Measurements from ENCODE around the gene ZNF335.
"Not testable (repeated sequence)": the region's sequence is repeated elsewhere in the genome, so short reads cannot be mapped to it uniquely, and the experiment has no call there.

Gene ZNF335

DNA sequence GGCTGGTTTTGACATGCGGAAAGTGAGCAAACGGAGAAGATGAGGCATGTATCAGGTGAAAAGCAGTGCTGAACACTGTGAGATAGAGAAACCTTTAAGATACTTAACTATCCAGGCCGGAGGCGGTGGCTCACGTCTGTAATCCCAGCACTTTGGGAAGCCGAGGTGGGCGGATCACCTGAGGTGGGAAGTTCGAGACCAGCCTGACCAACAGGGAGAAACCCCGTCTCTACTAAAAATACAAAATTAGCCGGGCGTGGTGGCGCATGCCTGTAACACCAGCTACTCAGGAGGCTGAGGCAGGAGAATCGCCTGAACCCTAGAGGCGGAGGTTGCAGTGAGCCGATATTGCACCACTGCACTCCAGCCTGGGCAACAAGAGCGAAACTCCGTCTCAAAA, 40.3 kb downstream of the ZNF335 start:
- not testable (repeated sequence) for H3K27me3 Mint-ChIP-seq; H3K36me3 Mint-ChIP-seq; H3K9me3 Mint-ChIP-seq; ATAC-seq (ENCODE audit: low read depth); H3K4me1 Mint-ChIP-seq; H3K27ac Mint-ChIP-seq; DNase-seq (ENCODE audit: low spot score in 2 of 2); H3K4me3 Mint-ChIP-seq

DNA sequence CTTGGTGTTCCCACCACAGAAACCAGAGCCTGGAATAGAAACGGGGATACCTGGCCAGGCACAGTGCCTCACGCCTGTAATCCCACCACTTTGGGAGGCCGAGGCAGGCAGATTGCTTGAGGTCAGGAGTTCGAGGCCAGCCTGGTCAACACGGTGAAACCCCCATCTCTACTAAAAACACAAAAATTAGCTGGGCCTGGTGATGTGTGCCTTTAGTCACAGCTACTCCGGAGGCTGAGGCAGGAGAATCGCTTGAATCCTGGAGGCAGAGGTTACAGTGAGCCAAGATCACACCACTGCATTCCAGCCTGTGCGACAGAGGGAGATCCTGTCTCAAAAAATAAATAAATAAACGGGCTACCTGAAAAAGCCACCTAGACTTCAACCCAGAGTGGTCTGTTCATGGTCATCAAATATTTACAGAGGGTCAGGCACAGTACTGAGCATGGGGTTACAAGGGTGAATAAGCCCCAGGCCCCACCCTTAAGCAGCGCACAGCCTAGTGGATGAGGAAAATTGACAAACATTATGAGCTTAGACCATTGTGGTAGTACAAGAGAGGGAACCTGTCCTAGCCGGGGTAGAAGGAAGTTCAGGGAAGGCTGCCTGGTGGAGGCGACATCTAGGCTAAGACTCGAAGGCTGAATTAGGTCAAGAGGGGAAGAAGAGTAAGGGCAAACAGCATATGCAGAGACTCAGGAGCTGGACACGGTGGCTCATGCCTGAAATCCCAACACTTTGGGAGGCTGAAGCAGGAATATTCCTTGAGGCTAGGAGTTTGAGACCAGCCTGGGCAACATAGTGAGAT, 44.7 kb downstream of the ZNF335 start:
- H3K4me3 Mint-ChIP-seq, result no peak overlapping the region
- ATAC-seq (ENCODE audit: low read depth) (no peak), DNase-seq (ENCODE audit: low spot score in 2 of 2) (no peak)
- no peaks in the 10 kb centered on the region for H3K27me3 Mint-ChIP-seq
- H3K27ac Mint-ChIP-seq, result no peak overlapping the region
- H3K36me3 Mint-ChIP-seq, result no peaks in the 10 kb centered on the region
- H3K4me1 Mint-ChIP-seq, result no peaks in the 10 kb centered on the region
- H3K9me3 Mint-ChIP-seq, result no peaks in the 10 kb centered on the region

DNA sequence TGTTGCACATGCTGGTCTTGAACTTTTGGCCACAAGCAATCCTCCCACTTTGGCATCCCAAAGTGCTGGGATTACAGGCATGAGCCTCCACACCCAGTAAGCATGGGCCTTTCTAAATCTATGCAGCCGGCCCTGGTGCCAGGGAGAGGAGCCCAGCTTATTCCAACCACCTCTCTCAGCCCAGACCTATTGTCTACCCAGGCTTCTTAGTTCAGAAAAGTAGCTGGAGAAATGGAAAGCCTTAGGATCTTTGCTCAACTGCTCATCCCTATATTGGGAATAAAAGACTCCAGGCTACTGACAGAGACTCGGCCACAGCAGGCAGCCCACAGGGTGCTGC, 45.3 kb downstream of the ZNF335 start:
- Mint-ChIP-seq H3K9me3 (no peaks in the 10 kb centered on the region), H3K4me3 (no peak overlapping the region), H3K36me3 (no peaks in the 10 kb centered on the region), H3K27me3 (peaks cover 1% of the 10 kb centered on the region), H3K4me1 (no peaks in the 10 kb centered on the region), H3K27ac (no peak overlapping the region)
- DNase-seq (ENCODE audit: low spot score in 2 of 2) (no peak), ATAC-seq (ENCODE audit: low read depth) (no peak)

DNA sequence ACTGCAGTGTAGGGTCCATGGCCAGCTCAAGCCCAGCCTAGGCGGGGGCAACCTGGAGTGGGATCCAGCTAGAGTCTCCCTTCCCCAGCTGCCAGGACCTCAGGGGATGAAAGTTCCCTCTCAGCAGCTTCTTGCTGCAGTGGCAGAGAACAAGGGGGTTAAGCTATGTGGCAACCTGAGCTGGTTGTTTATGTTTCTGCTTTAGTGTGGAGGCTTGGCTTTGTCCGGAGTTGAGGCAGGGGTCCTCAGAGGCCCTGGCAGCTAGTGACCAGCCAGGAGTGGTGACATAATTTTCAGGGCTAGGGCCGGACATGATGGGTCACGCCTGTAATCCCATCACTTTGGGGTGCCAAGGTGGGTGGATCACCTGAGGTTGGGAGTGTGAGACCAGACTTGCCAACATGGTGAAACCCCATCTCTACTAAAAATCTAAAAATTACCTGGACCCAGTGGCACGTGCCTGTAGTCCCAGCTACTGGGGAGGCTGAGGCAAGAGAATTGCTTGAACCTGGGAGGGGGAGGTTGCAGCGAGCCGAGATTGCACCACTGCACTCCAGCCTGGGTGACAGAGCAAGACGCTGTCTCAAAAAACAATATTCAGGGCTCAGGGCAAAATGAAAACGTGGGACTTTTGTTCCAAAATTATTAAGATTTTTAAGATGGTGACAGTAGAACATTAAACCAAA, 46.0 kb downstream of the ZNF335 start:
- no peaks in the 10 kb centered on the region for H3K36me3 Mint-ChIP-seq
- H3K27me3 Mint-ChIP-seq, result peaks cover 4% of the 10 kb centered on the region
- no peaks in the 10 kb centered on the region for H3K4me1 Mint-ChIP-seq
- H3K4me3 Mint-ChIP-seq, result no peak overlapping the region
- H3K9me3 Mint-ChIP-seq, result no peaks in the 10 kb centered on the region
- DNase-seq (ENCODE audit: low spot score in 2 of 2) (no peak), ATAC-seq (ENCODE audit: low read depth) (no peak)
- peak overlapping the region; percentile 31 for H3K27ac Mint-ChIP-seq

GRCh38 chr20:45924391-45925261, 47.4 kb downstream of the ZNF335 start:
- Mint-ChIP-seq H3K27me3 (peaks cover 10% of the 10 kb centered on the region), H3K36me3 (no peaks in the 10 kb centered on the region), H3K9me3 (no peaks in the 10 kb centered on the region), H3K27ac (no peak overlapping the region), H3K4me1 (no peaks in the 10 kb centered on the region), H3K4me3 (no peak overlapping the region)
- DNase-seq (ENCODE audit: low spot score in 2 of 2) (no peak), ATAC-seq (ENCODE audit: low read depth) (no peak)

- Mint-ChIP-seq H3K4me1 (no peaks in the 10 kb centered on the region), H3K27ac (no peak overlapping the region), H3K9me3 (no peaks in the 10 kb centered on the region), H3K36me3 (no peaks in the 10 kb centered on the region), H3K27me3 (peaks cover 10% of the 10 kb centered on the region), H3K4me3 (no peak overlapping the region)
- DNase-seq (ENCODE audit: low spot score in 2 of 2), result no peak
- no peak for ATAC-seq (ENCODE audit: low read depth)
Measured at GRCh38 chr20:45921337-45922189, 50.4 kb downstream of the ZNF335 start.

DNA sequence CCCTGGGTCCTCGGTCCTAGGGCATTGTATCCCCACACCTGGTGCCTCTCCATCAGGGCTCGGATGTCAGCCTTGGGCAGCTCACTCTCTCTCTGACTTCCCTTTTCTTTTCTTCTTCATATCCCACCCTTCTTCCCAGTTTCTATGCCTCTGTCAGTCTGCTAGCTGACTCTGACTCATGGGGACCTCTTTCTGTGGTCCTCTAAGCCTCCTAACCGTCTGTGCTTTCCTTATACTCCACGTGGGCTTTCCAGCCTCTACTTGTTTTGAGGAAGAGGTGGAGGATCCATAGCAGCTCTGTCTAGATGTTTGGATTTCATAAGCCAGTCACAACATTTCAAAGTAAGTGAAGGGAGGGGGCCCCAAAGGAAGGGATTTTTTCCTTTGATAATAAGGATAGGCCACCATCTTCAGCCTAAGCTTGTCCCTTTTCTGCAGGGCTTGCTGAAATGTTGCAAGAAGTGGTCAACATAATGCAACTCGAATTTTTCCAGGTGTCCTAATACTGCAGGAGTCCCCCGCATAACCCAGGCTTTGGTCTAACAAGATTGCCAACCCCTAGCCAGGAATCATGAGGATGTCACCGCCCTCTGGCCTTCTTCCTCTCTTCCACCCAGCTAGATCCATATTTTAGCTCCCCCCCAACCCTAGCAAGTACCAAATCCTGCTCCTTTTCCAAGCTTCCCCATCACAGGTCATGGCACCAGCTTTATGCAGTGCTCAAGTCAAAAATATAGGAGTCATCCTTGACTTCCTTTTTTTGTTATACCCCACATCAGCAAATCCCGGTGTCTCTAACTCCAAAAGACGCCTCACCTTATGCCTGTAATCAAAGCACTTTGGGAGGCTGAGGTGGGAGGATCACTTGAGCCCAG, 51.3 kb downstream of the ZNF335 start:
- DNase-seq (ENCODE audit: low spot score in 2 of 2), result no peak
- Mint-ChIP-seq H3K36me3 (no peaks in the 10 kb centered on the region), H3K27me3 (peaks cover 10% of the 10 kb centered on the region), H3K4me3 (no peak overlapping the region), H3K9me3 (no peaks in the 10 kb centered on the region), H3K27ac (no peak overlapping the region), H3K4me1 (no peaks in the 10 kb centered on the region)
- ATAC-seq (ENCODE audit: low read depth), result no peak

- Mint-ChIP-seq H3K9me3 (no peaks in the 10 kb centered on the region), H3K27me3 (peaks cover 10% of the 10 kb centered on the region), H3K36me3 (no peaks in the 10 kb centered on the region), H3K4me3 (no peak overlapping the region), H3K27ac (no peak overlapping the region), H3K4me1 (no peaks in the 10 kb centered on the region)
- ATAC-seq (ENCODE audit: low read depth), result no peak
- DNase-seq (ENCODE audit: low spot score in 2 of 2), result no peak
Measured at GRCh38 chr20:45919542-45920399, 52.2 kb downstream of the ZNF335 start.

GRCh38 chr20:45918779-45919537, 53.0 kb downstream of the ZNF335 start:
- DNase-seq (ENCODE audit: low spot score in 2 of 2) (no peak), ATAC-seq (ENCODE audit: low read depth) (no peak)
- Mint-ChIP-seq H3K36me3 (no peaks in the 10 kb centered on the region), H3K4me1 (no peaks in the 10 kb centered on the region), H3K9me3 (no peaks in the 10 kb centered on the region), H3K27ac (no peak overlapping the region), H3K4me3 (no peak overlapping the region), H3K27me3 (peaks cover 10% of the 10 kb centered on the region)

- no peaks in the 10 kb centered on the region for H3K4me1 Mint-ChIP-seq
- ATAC-seq (ENCODE audit: low read depth) (no peak), DNase-seq (ENCODE audit: low spot score in 2 of 2) (no peak)
- peaks cover 10% of the 10 kb centered on the region for H3K27me3 Mint-ChIP-seq
- H3K4me3 Mint-ChIP-seq, result no peak overlapping the region
- H3K36me3 Mint-ChIP-seq, result no peaks in the 10 kb centered on the region
- no peak overlapping the region for H3K27ac Mint-ChIP-seq
- H3K9me3 Mint-ChIP-seq, result no peaks in the 10 kb centered on the region
Measured at GRCh38 chr20:45918182-45918737, 53.7 kb downstream of the ZNF335 start.

DNA sequence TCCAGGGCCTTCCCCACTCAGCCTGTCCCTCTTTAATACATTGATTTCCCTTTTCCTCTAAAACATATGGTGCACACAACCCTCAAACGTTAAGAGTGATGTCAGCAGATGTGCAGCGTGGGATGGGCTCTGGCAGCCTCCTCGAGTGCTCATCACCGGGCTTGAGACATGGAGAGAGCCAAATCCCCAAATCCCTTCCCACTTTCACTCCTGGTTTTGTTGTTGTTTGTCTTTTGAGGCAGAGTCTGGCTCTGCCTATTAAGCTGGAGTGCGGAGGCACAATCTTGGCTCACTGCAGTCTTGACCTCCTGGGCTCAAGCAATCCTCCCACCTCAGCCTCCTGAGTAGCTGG, 54.2 kb downstream of the ZNF335 start:
- H3K4me1 Mint-ChIP-seq, result peaks cover 2% of the 10 kb centered on the region
- ATAC-seq (ENCODE audit: low read depth), result no peak
- H3K27ac Mint-ChIP-seq, result no peak overlapping the region
- no peak overlapping the region for H3K4me3 Mint-ChIP-seq
- no peak for DNase-seq (ENCODE audit: low spot score in 2 of 2)
- peaks cover 12% of the 10 kb centered on the region for H3K27me3 Mint-ChIP-seq
- H3K36me3 Mint-ChIP-seq, result no peaks in the 10 kb centered on the region
- no peaks in the 10 kb centered on the region for H3K9me3 Mint-ChIP-seq
